ENCODE measurements around the gene TRIM13. TPM values are rescaled to one million over a fixed set of nuclear protein-coding genes. Genes with fewer than 3 reads are reported as not detected.

TRIM13 gene
- total RNA-seq, 1 experiment from 2014 or later, result 19.0 TPM

GRCh38 chr13:50026788-50027473 is 30.1 kb downstream of the TRIM13 start:
- peaks cover 6% of the 10 kb centered on the region for H3K4me1 Mint-ChIP-seq (ENCODE audit: insufficient read depth, unreplicated experiment)
- H3K36me3 Mint-ChIP-seq (ENCODE audit: insufficient read depth, unreplicated experiment), result peaks cover 31% of the 10 kb centered on the region
- CTCF ChIA-PET, result no interaction called here
- no peak overlapping the region for H3K4me3 Mint-ChIP-seq (ENCODE audit: unreplicated experiment)
- H3K27me3 Mint-ChIP-seq (ENCODE audit: insufficient read depth, unreplicated experiment), result no peaks in the 10 kb centered on the region
- BruUV-seq (replicated peaks), result no TSS peak
- intact Hi-C loops (cut with micrococcal nuclease), result no loop called here
- no peak overlapping the region for H3K27ac Mint-ChIP-seq (ENCODE audit: low read depth, unreplicated experiment)
- no peak for TF ChIP-seq CTCF (IDR thresholded peaks at IDR 0.05; ENCODE audit: unreplicated experiment)
- no peak for DNase-seq (ENCODE audit: unreplicated experiment)
- no peaks in the 10 kb centered on the region for H3K9me3 Mint-ChIP-seq (ENCODE audit: unreplicated experiment)
- POLR2A ChIA-PET, result interaction anchor here (0.8 kb wide), 1 partner anchor 25 kb away, joined by 4 read pairs; no protein-coding TSS in a partner anchor

- Mint-ChIP-seq H3K27me3 (ENCODE audit: insufficient read depth, unreplicated experiment) (no peaks in the 10 kb centered on the region), H3K9me3 (ENCODE audit: unreplicated experiment) (no peaks in the 10 kb centered on the region), H3K36me3 (ENCODE audit: insufficient read depth, unreplicated experiment) (peaks cover 20% of the 10 kb centered on the region), H3K4me3 (ENCODE audit: unreplicated experiment) (no peak overlapping the region), H3K27ac (ENCODE audit: low read depth, unreplicated experiment) (no peak overlapping the region), H3K4me1 (ENCODE audit: insufficient read depth, unreplicated experiment) (peaks cover 14% of the 10 kb centered on the region)
- CTCF ChIA-PET, result no interaction called here
- POLR2A ChIA-PET, result interaction anchor here (1.0 to 1.5 kb wide), 2 partner anchors 20 to 33 kb away, joined by 3 to 4 read pairs; no protein-coding TSS in a partner anchor
- DNase-seq (ENCODE audit: unreplicated experiment), result peak; percentile 24
- no peak for TF ChIP-seq CTCF (IDR thresholded peaks at IDR 0.05; ENCODE audit: unreplicated experiment)
- intact Hi-C loops (cut with micrococcal nuclease), result no loop called here
- no TSS peak for BruUV-seq (replicated peaks)
Measured at GRCh38 chr13:50030315-50030714, 33.5 kb downstream of the TRIM13 start.

- TF ChIP-seq CTCF (IDR thresholded peaks at IDR 0.05; ENCODE audit: unreplicated experiment), result no peak
- Mint-ChIP-seq H3K27me3 (ENCODE audit: insufficient read depth, unreplicated experiment) (no peaks in the 10 kb centered on the region), H3K27ac (ENCODE audit: low read depth, unreplicated experiment) (no peak overlapping the region), H3K4me1 (ENCODE audit: insufficient read depth, unreplicated experiment) (peaks cover 14% of the 10 kb centered on the region), H3K9me3 (ENCODE audit: unreplicated experiment) (no peaks in the 10 kb centered on the region), H3K4me3 (ENCODE audit: unreplicated experiment) (no peak overlapping the region), H3K36me3 (ENCODE audit: insufficient read depth, unreplicated experiment) (peaks cover 20% of the 10 kb centered on the region)
- CTCF ChIA-PET, result interaction anchor here (0.8 kb wide), 1 partner anchor 57 kb away, joined by 3 read pairs; no protein-coding TSS in a partner anchor
- BruUV-seq (replicated peaks), result no TSS peak
- POLR2A ChIA-PET, result interaction anchor here (0.6 to 0.7 kb wide), 2 partner anchors 30 to 127 kb away, joined by 3 read pairs; no protein-coding TSS in a partner anchor
- DNase-seq (ENCODE audit: unreplicated experiment), result no peak
- intact Hi-C loops (cut with micrococcal nuclease), result no loop called here
Measured at GRCh38 chr13:50033725-50034124, 36.9 kb downstream of the TRIM13 start.

GRCh38 chr13:50037788-50038187 is 40.9 kb downstream of the TRIM13 start:
- intact Hi-C loops (cut with micrococcal nuclease), result no loop called here
- no peak for DNase-seq (ENCODE audit: unreplicated experiment)
- H3K27me3 Mint-ChIP-seq (ENCODE audit: insufficient read depth, unreplicated experiment), result no peaks in the 10 kb centered on the region
- CTCF ChIA-PET, result no interaction called here
- POLR2A ChIA-PET, result interaction anchor here (0.7 to 1.1 kb wide), 4 partner anchors 8 to 38 kb away, joined by 3 to 5 read pairs (median 4); no protein-coding TSS in a partner anchor
- no peak for TF ChIP-seq CTCF (IDR thresholded peaks at IDR 0.05; ENCODE audit: unreplicated experiment)
- BruUV-seq (replicated peaks), result no TSS peak
- H3K4me3 Mint-ChIP-seq (ENCODE audit: unreplicated experiment), result no peak overlapping the region
- H3K9me3 Mint-ChIP-seq (ENCODE audit: unreplicated experiment), result no peaks in the 10 kb centered on the region
- peaks cover 33% of the 10 kb centered on the region for H3K36me3 Mint-ChIP-seq (ENCODE audit: insufficient read depth, unreplicated experiment)
- H3K27ac Mint-ChIP-seq (ENCODE audit: low read depth, unreplicated experiment), result no peak overlapping the region
- H3K4me1 Mint-ChIP-seq (ENCODE audit: insufficient read depth, unreplicated experiment), result peaks cover 9% of the 10 kb centered on the region

Data from MCF 10A (cell line).